Heart right ventricle (tissue), 16 donors: ENCODE measurements around the gene PIK3AP1. TPM values are rescaled to one million over a fixed set of nuclear protein-coding genes. Genes with fewer than 3 reads are reported as not detected.

Source experiments
- ATAC-seq, 8 donors: fragments of 200-7000 bp; cut with Tn5 transposase; one replicate each; pipeline ENCODE4 v1.9.1; 2020; ENCODE audit warnings: mild to moderate bottlenecking in 8 of 8, moderate library complexity in 8 of 8, moderate number of reproducible peaks in 1 of 8
- DNase-seq, 2 donors: peaks; one replicate each; pipeline ENCODE4 v3.0.0-alpha.2; 2020
- H3K27ac ChIP-seq, 10 donors: fragments of 200-600 bp; sonication (generic) in 2 of 10; one replicate each; pipeline versions ENCODE4 v1.5.0 to v1.8.0; 2020 to 2022; ENCODE audit warnings: mild to moderate bottlenecking in 3 of 10
- H3K27me3 ChIP-seq, 7 donors: fragments of 200-600 bp; one replicate each; pipeline ENCODE4 v1.8.0; 2021 to 2022; ENCODE audit warnings: mild to moderate bottlenecking in 2 of 7
- H3K36me3 ChIP-seq, 9 donors: fragments of 200-600 bp; sonication (generic) in 1 of 9; one replicate each; pipeline versions ENCODE4 v1.5.0 to v1.8.0; 2020 to 2022; ENCODE audit warnings: mild to moderate bottlenecking in 2 of 9
- H3K4me1 ChIP-seq, 9 donors: fragments of 200-600 bp; sonication (generic) in 1 of 9; one replicate each; pipeline versions ENCODE4 v1.5.0 to v1.8.0; 2020 to 2022; ENCODE audit warnings: mild to moderate bottlenecking in 4 of 9
- H3K4me3 ChIP-seq, 10 donors: fragments of 200-600 bp; sonication (generic) in 2 of 10; one replicate each; pipeline versions ENCODE4 v1.5.0 to v1.8.0; 2020 to 2022; ENCODE audit warnings: mild to moderate bottlenecking in 7 of 10, moderate library complexity in 2 of 10
- H3K9me3 ChIP-seq, 11 donors: fragments of 200-600 bp in 10 of 11; sonication (generic) in 2 of 11; one replicate each; pipeline versions ENCODE4 v1.5.0 to v1.8.0; 2013 to 2022; ENCODE audit warnings: mild to moderate bottlenecking in 2 of 11, control low read depth in 1 of 11, moderate library complexity in 1 of 11
- WGBS, 2 donors: extraction: QIAGEN DNeasy Blood & Tissue Kit; methylation state at CpG; one replicate each; pipeline ENCODE4 v1.1.7; 2013; ENCODE audit warnings: inconsistent platforms in 1 of 2; 5-methylcytosine and 5-hydroxymethylcytosine counted together
- intact Hi-C, 10 donors: fragments of 100-400 bp; cut with DNase I; formaldehyde crosslinking; loops; one replicate each; pipeline versions ENCODE4 v1.11.1 to v1.14.2; 2022
- polyA plus RNA-seq, 2 donors: library from polyadenylated mRNA; stranded (reverse); fragments of 200-250 nt; gene quantifications; one replicate each; pipeline ENCODE4 v1.2.3, GENCODE V29; 2013
- total RNA-seq, 10 donors: library from RNA; stranded (reverse); fragmentation: NEBNext Ultra II Directional in 3 of 10; extraction: Animal tissue kit (Norgen Biotek cat#: 25700) in 3 of 10; gene quantifications; one replicate each; pipeline versions ENCODE4 v1.2.1 to v1.2.4, GENCODE V29; 2021 to 2023
- TF ChIP-seq, protein P1 (sequence below), 9 donors: fragments of 200-600 bp; sonication (generic) in 2 of 9; IDR thresholded peaks; one replicate each; pipeline versions ENCODE4 v1.5.0 to v1.8.0; 2021 to 2022; ENCODE audit warnings: antibody characterized with exemption in 9 of 9, mild to moderate bottlenecking in 5 of 9, moderate library complexity in 1 of 9
- donor health status: Arrhythmogenic right ventricular cardiomyopathy.
- donor health status: ischemic (EF 13 %, LVEDD 7.1; RV severe dilation, severe dysfunction).
- donor health status: healthy with polysubstance abuse.
- donor health status: DM: no; HTN: yes; CAD: no.
- donor health status: DM: no; HTN: no; CAD: no.
- donor health status: ischemic (EF 25% LVEDD 6.9; RV normal size, moderate dysfunction).
- donor health status: ischemic (EF 25% LVEDD 5.7; RV mildly dilated, moderate dysfunction).
- donor health status: healthy.
- donor health status: DM: yes; HTN: yes; CAD: no.
- donor health status: Ischemic cardiomyopathy.
- donor health status: ischemic (EF 35%, LVEDD 5.7; RV mildly dilated, moderate dysfunction).
- donor health status: nonischemic (EF 11% LVEDD 7.7; RV severe dilation, severe dysfunction).
- donor health status: DM: yes; HTN: yes; CAD: no.
- donor health status: PGD.
- donor health status: ischemic (EF 29% LVEDD 5.4; RV normal size, mild dysfunction).
- donor health status: nonischemic (EF 23%, LVEDD 6.1; RV moderate dilation, normal function).

Gene PIK3AP1
- total and polyA plus RNA-seq, 12 donors, result 1.0 to 22.1 (median 3.6) TPM

DNA sequence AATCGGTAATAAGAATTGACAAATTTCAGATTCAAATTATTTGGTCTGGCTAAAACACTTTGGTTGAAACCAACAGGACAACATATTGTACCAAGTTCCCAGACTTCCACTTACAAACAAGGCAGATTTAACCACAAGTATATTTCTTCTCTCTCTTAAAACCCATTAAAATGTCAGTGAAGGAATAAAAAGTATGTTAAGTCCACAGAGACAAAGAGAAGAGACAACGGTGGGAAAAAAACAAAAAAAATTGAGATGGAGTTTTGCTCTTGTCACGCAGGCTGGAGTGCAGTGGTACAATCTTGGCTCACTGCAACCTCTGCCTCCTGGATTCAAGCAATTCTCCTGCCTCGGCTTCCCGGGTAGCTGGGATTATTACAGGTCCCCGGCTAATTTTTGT lies 149.8 kb downstream of the PIK3AP1 start:
- ATAC-seq (no peak), DNase-seq (no peak)
- H3K4me1 ChIP-seq, result peaks cover 0 to 50% (median 45%) of the 10 kb centered on the region in 9 donors
- no peaks in the 10 kb centered on the region for H3K27me3 ChIP-seq
- peaks cover 0 to 36% (median 0%) of the 10 kb centered on the region in 9 donors for H3K36me3 ChIP-seq
- TF ChIP-seq, protein P1, sequence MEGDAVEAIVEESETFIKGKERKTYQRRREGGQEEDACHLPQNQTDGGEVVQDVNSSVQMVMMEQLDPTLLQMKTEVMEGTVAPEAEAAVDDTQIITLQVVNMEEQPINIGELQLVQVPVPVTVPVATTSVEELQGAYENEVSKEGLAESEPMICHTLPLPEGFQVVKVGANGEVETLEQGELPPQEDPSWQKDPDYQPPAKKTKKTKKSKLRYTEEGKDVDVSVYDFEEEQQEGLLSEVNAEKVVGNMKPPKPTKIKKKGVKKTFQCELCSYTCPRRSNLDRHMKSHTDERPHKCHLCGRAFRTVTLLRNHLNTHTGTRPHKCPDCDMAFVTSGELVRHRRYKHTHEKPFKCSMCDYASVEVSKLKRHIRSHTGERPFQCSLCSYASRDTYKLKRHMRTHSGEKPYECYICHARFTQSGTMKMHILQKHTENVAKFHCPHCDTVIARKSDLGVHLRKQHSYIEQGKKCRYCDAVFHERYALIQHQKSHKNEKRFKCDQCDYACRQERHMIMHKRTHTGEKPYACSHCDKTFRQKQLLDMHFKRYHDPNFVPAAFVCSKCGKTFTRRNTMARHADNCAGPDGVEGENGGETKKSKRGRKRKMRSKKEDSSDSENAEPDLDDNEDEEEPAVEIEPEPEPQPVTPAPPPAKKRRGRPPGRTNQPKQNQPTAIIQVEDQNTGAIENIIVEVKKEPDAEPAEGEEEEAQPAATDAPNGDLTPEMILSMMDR (IDR thresholded peaks at IDR 0.05), result no peak
- H3K9me3 ChIP-seq, result no peaks in the 10 kb centered on the region
- WGBS, 2 donors, result 89 to 90% methylated on average over 6 of the region's 6 CpGs
- no peak overlapping the region for H3K4me3 ChIP-seq
- intact Hi-C loops, result no loop called here
- H3K27ac ChIP-seq, result no peak overlapping the region

DNA sequence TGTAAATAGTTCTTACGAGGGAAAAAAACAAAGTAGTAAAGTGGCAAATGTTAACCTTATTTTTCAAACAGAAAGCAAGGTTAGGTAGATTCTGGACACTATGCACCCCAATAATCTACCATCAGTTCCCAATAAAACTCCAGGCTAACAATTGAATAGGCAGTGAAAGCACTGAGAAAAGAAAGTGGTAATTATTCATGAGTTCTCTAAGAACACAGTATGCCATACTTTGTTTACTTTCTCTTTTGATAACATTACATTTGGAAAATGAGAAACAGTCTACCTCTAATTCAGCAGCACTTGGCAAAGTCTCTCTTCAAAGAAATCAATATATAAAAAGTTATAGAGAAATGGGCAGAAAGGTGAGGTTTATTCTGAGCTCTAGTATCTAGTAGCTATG lies 151.9 kb downstream of the PIK3AP1 start:
- ATAC-seq, result no peak
- WGBS, 2 donors, result 93 to 97% methylated on average over 1 of the region's 1 CpG
- DNase-seq, result no peak
- intact Hi-C loops, result no loop called here
- Histone ChIP-seq H3K4me3 (no peak overlapping the region), H3K27ac (no peak overlapping the region), H3K4me1 (peaks cover 0 to 52% (median 38%) of the 10 kb centered on the region in 9 donors), H3K9me3 (no peaks in the 10 kb centered on the region), H3K27me3 (no peaks in the 10 kb centered on the region), H3K36me3 (peaks cover 0 to 47% (median 0%) of the 10 kb centered on the region in 9 donors)
- TF ChIP-seq, protein P1 (IDR thresholded peaks at IDR 0.05), result no peak

DNA sequence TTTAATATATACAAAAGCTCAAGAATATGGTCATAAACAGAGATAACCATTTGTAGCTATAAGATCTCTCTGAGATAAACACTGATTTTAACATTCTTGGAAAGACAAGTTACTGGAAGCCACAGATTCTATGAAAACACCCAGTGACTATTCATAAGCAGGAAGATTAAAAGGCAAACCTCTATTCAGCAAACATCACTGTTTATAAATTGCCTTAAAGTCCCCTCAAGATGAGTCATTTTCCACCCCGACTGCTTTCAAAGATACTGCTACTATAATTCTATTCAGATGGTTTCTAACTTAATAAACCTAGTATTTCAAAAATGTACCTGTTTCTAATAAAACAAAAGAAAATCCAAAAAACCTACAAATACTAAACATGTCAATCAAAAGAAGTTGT lies 154.5 kb downstream of the PIK3AP1 start:
- peaks cover 0 to 43% (median 15%) of the 10 kb centered on the region in 9 donors for H3K4me1 ChIP-seq
- no peak overlapping the region for H3K4me3 ChIP-seq
- 45 to 66% methylated on average over 1 of the region's 1 CpG for WGBS, 2 donors
- ATAC-seq, result no peak
- TF ChIP-seq, protein P1 (IDR thresholded peaks at IDR 0.05), result no peak
- H3K27ac ChIP-seq, result no peak overlapping the region
- H3K27me3 ChIP-seq, result no peaks in the 10 kb centered on the region
- H3K9me3 ChIP-seq, result no peaks in the 10 kb centered on the region
- no peak for DNase-seq
- peaks cover 0 to 73% (median 0%) of the 10 kb centered on the region in 9 donors for H3K36me3 ChIP-seq
- intact Hi-C loops, result no loop called here

- Histone ChIP-seq H3K4me1 (peaks cover 0 to 18% (median 0%) of the 10 kb centered on the region in 9 donors), H3K4me3 (no peak overlapping the region), H3K9me3 (no peaks in the 10 kb centered on the region), H3K27me3 (no peaks in the 10 kb centered on the region), H3K36me3 (peaks cover 0 to 92% (median 26%) of the 10 kb centered on the region in 9 donors), H3K27ac (no peak overlapping the region)
- 93 to 95% methylated on average over 3 of the region's 3 CpGs for WGBS, 2 donors
- ATAC-seq, result no peak
- intact Hi-C loops, result no loop called here
- TF ChIP-seq, protein P1 (IDR thresholded peaks at IDR 0.05), result no peak
- no peak for DNase-seq
Measured at GRCh38 chr10:96560966-96561887, 159.1 kb downstream of the PIK3AP1 start.
